Liver (tissue), 3 donors: ENCODE measurements around the gene FMN2.

ENCODE experiments used
- ATF3 ChIP-seq: IDR thresholded peaks from 2 replicates; pipeline ENCODE4 v1.6.1; 2016; ENCODE audit warnings: antibody characterized with exemption
- CTCF ChIP-seq: fragments of 150-350 bp; IDR thresholded peaks from 2 replicates; pipeline ENCODE4 v1.5.1; 2017; ENCODE audit warnings: improper control_type of control experiment, low read depth, low read length; ENCODE audit not compliant: missing input control
- EGR1 ChIP-seq, 2 donors: IDR thresholded peaks; 2 replicates each; pipeline ENCODE4 v1.6.1; 2016 to 2018; ENCODE audit warnings: antibody characterized with exemption in 2 of 2, low read depth in 2 of 2
- FOXA1 ChIP-seq: IDR thresholded peaks from 2 replicates; pipeline ENCODE4 v1.6.1; 2016; ENCODE audit warnings: antibody characterized with exemption
- GABPA ChIP-seq, 2 donors: IDR thresholded peaks in 1 of 2; conservative IDR thresholded peaks in 1 of 2; 2 replicates each; pipeline ENCODE4 v1.6.1; 2016; ENCODE audit warnings: antibody characterized with exemption in 2 of 2, mild to moderate bottlenecking in 1 of 2, moderate library complexity in 1 of 2
- JUND ChIP-seq, 2 donors: IDR thresholded peaks; 2 replicates each; pipeline ENCODE4 v1.6.1; 2016; ENCODE audit warnings: antibody characterized with exemption in 2 of 2
- MAX ChIP-seq: IDR thresholded peaks from 2 replicates; pipeline ENCODE4 v1.6.1; 2016; ENCODE audit warnings: antibody characterized with exemption
- NR2F2 ChIP-seq: IDR thresholded peaks from 2 replicates; pipeline ENCODE4 v1.6.1; 2016; ENCODE audit warnings: antibody characterized with exemption
- RAD21 ChIP-seq, 2 donors: IDR thresholded peaks; 2 replicates each; pipeline ENCODE4 v1.6.1; 2016; ENCODE audit warnings: antibody characterized with exemption in 2 of 2, mild to moderate bottlenecking in 2 of 2
- REST ChIP-seq: IDR thresholded peaks from 2 replicates; pipeline ENCODE4 v1.6.1; 2016; ENCODE audit warnings: antibody characterized with exemption, mild to moderate bottlenecking
- RXRA ChIP-seq, 2 donors: IDR thresholded peaks; 2 replicates each; pipeline ENCODE4 v1.6.1; 2017 to 2018; ENCODE audit warnings: antibody characterized with exemption in 2 of 2, mild to moderate bottlenecking in 1 of 2
- TAF1 ChIP-seq: conservative IDR thresholded peaks from 2 replicates; pipeline ENCODE4 v1.6.1; 2016; ENCODE audit warnings: antibody characterized with exemption, mild to moderate bottlenecking
- YY1 ChIP-seq: IDR thresholded peaks from 2 replicates; pipeline ENCODE4 v1.6.1; 2016; ENCODE audit warnings: antibody characterized with exemption, mild to moderate bottlenecking
- ZBTB33 ChIP-seq: IDR thresholded peaks from 2 replicates; pipeline ENCODE4 v1.6.1; 2016; ENCODE audit warnings: antibody characterized with exemption
- donor health status: healthy.
- donor health status: healthy.

- no peak for TF ChIP-seq JUND (IDR thresholded peaks at IDR 0.05)
- TF ChIP-seq CTCF = no peak
- no peak for TF ChIP-seq MAX
- no peak for TF ChIP-seq REST
- TF ChIP-seq EGR1 (IDR thresholded peaks at IDR 0.05; ENCODE audit: low read depth in 2 of 2) = no peak
- TF ChIP-seq GABPA (IDR thresholded peaks at IDR 0.05 in 1 of 2, conservative IDR thresholded peaks at IDR 0.05 in 1 of 2) = no peak
- TF ChIP-seq YY1 = no peak
- TF ChIP-seq ATF3 = no peak
- TF ChIP-seq RAD21 (IDR thresholded peaks at IDR 0.05) = no peak
- no peak for TF ChIP-seq ZBTB33
- TF ChIP-seq RXRA (IDR thresholded peaks at IDR 0.05) = no peak
- no peak for TF ChIP-seq TAF1
- no peak for TF ChIP-seq FOXA1
- TF ChIP-seq NR2F2 = no peak
Measured at GRCh38 chr1:240109130-240109529, 17.4 kb downstream of the FMN2 start.
